ENCODE data around the gene CYP26C1. TPM values are rescaled to one million over a fixed set of nuclear protein-coding genes. Genes with fewer than 3 reads are reported as not detected.

The CYP26C1 gene
- total and polyA plus RNA-seq, 9 of the 15 experiments (the other 6 are each of a cell fraction or from before 2014, with no cell fraction given), result 0.07 to 0.09 (median 0.07) TPM; not detected in 6

- TF ChIP-seq POLR2B (IDR thresholded peaks at IDR 0.05; ENCODE audit: low read depth, partially characterized antibody) (peak; percentile 62), NBN (IDR thresholded peaks at IDR 0.05; ENCODE audit: low read depth) (peak; percentile 41; the same call in 1 of the 2 replicates), LEF1 (IDR thresholded peaks at IDR 0.05) (peak; percentile 75; the same call in 1 of the 2 replicates), ZNF384 (IDR thresholded peaks at IDR 0.05; ENCODE audit: low read depth, low read length) (peak; percentile 61), MEIS2 (IDR thresholded peaks at IDR 0.05; ENCODE audit: partially characterized antibody) (peak; percentile 38), HES1 (IDR thresholded peaks at IDR 0.05; ENCODE audit: low read depth) (peak; percentile 43; the same call in 1 of the 2 replicates), ZFX (CRISPR knock-in tag; IDR thresholded peaks at IDR 0.05) (peak; percentile 57), CREB1 (IDR thresholded peaks at IDR 0.05) (no peak), CREB1 (CRISPR knock-in tag; IDR thresholded peaks at IDR 0.05) (0 out of 2 replicates have a peak, but pooled peaks have one; percentile 36), TBL1XR1 (IDR thresholded peaks at IDR 0.05; ENCODE audit: low read length in 2 of 2) (peak in 1 of 2 experiments; percentile 47; a peak in 1 of 4 replicates), PHF21A (IDR thresholded peaks at IDR 0.05; ENCODE audit: borderline replicate concordance, low read depth) (no peak), NEUROD1 (IDR thresholded peaks at IDR 0.05; ENCODE audit: borderline replicate concordance, low read depth, low read length, partially characterized antibody) (peak; percentile 24), SAFB (IDR thresholded peaks at IDR 0.05; ENCODE audit: borderline replicate concordance, low read depth, low read length) (no peak), EZH2 (IDR thresholded peaks at IDR 0.05; ENCODE audit: borderline replicate concordance, low read depth, low read length) (no peak), EGR1 (conservative IDR thresholded peaks at IDR 0.05) (peak; percentile 57; the same call in 1 of the 2 replicates), RCOR1 (IDR thresholded peaks at IDR 0.05; ENCODE audit: borderline replicate concordance in 1 of 2, low read depth in 2 of 2, low read length in 2 of 2) (peak in 1 of 2 experiments; percentile 74; a peak in 2 of 4 replicates)
Observed at GRCh38 chr10:93071674-93072224, 11.2 kb downstream of the CYP26C1 start (continued).

All from K562 (cell line).